ENCODE data around the gene PCDHGB5. TPM values are rescaled to one million over a fixed set of nuclear protein-coding genes. Genes with fewer than 3 reads are reported as not detected.

The PCDHGB5 gene
- total RNA-seq, 4 donors from 2014 or later = 9.9 to 22.4 (median 16.2) TPM

- H3K36me3 ChIP-seq = peaks cover 0 to 16% (median 0%) of the 10 kb centered on the region in 3 donors
- 82 to 97% methylated on average over 2 of the region's 2 CpGs for WGBS, 2 donors
- H3K27me3 ChIP-seq = no peaks in the 10 kb centered on the region
- no peak for DNase-seq (ENCODE audit: low spot score in 2 of 2)
- TF ChIP-seq, protein P1, sequence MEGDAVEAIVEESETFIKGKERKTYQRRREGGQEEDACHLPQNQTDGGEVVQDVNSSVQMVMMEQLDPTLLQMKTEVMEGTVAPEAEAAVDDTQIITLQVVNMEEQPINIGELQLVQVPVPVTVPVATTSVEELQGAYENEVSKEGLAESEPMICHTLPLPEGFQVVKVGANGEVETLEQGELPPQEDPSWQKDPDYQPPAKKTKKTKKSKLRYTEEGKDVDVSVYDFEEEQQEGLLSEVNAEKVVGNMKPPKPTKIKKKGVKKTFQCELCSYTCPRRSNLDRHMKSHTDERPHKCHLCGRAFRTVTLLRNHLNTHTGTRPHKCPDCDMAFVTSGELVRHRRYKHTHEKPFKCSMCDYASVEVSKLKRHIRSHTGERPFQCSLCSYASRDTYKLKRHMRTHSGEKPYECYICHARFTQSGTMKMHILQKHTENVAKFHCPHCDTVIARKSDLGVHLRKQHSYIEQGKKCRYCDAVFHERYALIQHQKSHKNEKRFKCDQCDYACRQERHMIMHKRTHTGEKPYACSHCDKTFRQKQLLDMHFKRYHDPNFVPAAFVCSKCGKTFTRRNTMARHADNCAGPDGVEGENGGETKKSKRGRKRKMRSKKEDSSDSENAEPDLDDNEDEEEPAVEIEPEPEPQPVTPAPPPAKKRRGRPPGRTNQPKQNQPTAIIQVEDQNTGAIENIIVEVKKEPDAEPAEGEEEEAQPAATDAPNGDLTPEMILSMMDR (IDR thresholded peaks at IDR 0.05) = no peak
- no peak for TF ChIP-seq EP300 (IDR thresholded peaks at IDR 0.05)
- no peak for TF ChIP-seq POLR2A (IDR thresholded peaks at IDR 0.05)
- H3K9me3 ChIP-seq = peaks cover 0 to 98% (median 46%) of the 10 kb centered on the region in 4 donors
- H3K27ac ChIP-seq = no peak overlapping the region
- no peak overlapping the region for H3K4me3 ChIP-seq
- H3K4me1 ChIP-seq = no peaks in the 10 kb centered on the region
These were observed 36.3 kb downstream of the PCDHGB5 start for GRCh38 chr5:141434006-141434405.

- Histone ChIP-seq H3K27me3 (no peaks in the 10 kb centered on the region), H3K27ac (no peak overlapping the region), H3K9me3 (peaks cover 0 to 98% (median 39%) of the 10 kb centered on the region in 4 donors), H3K4me3 (no peak overlapping the region), H3K4me1 (no peaks in the 10 kb centered on the region), H3K36me3 (peaks cover 0 to 32% (median 0%) of the 10 kb centered on the region in 3 donors)
- 93 to 95% methylated on average over 2 of the region's 2 CpGs for WGBS, 2 donors
- no peak for DNase-seq (ENCODE audit: low spot score in 2 of 2)
- TF ChIP-seq, protein P1 (IDR thresholded peaks at IDR 0.05) = no peak
- TF ChIP-seq POLR2A (IDR thresholded peaks at IDR 0.05) = no peak
- no peak for TF ChIP-seq EP300 (IDR thresholded peaks at IDR 0.05)
These were observed 39.5 kb downstream of the PCDHGB5 start for GRCh38 chr5:141437221-141437620.

DNA sequence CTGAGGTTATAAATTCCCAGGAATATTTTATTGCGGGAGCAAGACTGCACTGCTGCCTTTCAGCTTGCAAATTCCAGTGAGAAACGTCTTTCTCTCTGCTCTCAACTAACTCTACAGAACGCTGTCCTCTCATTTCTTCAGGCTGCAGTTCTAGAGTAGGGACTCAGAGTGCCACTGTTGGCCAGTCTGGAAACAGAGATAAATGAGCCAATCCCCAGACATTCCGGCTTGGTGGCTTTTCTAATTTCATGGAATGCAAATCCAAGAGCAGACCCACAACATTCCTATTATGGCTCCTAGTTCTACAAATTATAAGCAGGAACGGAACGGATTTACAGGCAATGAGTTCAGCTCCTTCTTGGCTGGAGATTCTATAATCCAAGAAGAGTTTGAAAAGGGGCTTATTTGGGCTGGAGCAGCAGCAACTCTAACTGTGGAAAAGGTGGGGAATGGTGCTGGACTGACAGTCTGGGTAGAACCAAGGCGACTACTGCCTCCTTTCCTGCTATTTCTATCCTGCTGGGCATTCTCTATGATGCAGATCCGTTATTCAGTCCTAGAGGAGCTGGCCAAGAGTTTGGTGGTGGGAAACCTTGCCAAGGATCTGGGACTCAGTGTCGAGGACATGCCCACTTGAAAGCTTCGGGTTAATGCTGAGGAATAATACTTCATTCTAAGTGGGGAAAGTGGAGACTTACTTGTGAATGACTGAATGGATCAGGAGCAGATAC lies 41.8 kb downstream of the PCDHGB5 start:
- Histone ChIP-seq H3K4me1 (no peaks in the 10 kb centered on the region), H3K4me3 (no peak overlapping the region), H3K27me3 (no peaks in the 10 kb centered on the region), H3K36me3 (peaks cover 0 to 35% (median 0%) of the 10 kb centered on the region in 3 donors), H3K9me3 (peaks cover 0 to 95% (median 31%) of the 10 kb centered on the region in 4 donors), H3K27ac (no peak overlapping the region)
- no peak for DNase-seq (ENCODE audit: low spot score in 2 of 2)
- TF ChIP-seq, protein P1 (IDR thresholded peaks at IDR 0.05) = no peak
- TF ChIP-seq POLR2A (IDR thresholded peaks at IDR 0.05) (no peak), EP300 (IDR thresholded peaks at IDR 0.05) (no peak)
- 71 to 76% methylated on average over 10 of the region's 10 CpGs for WGBS, 2 donors

GRCh38 chr5:141440341-141440740 lies 42.6 kb downstream of the PCDHGB5 start:
- peaks cover 0 to 95% (median 31%) of the 10 kb centered on the region in 4 donors for H3K9me3 ChIP-seq
- no peak overlapping the region for H3K27ac ChIP-seq
- H3K4me3 ChIP-seq = no peak overlapping the region
- TF ChIP-seq POLR2A (IDR thresholded peaks at IDR 0.05) = no peak
- TF ChIP-seq, protein P1 (IDR thresholded peaks at IDR 0.05) = no peak
- TF ChIP-seq EP300 (IDR thresholded peaks at IDR 0.05) = no peak
- H3K36me3 ChIP-seq = peaks cover 0 to 37% (median 0%) of the 10 kb centered on the region in 3 donors
- no peak for DNase-seq (ENCODE audit: low spot score in 2 of 2)
- no peaks in the 10 kb centered on the region for H3K4me1 ChIP-seq
- WGBS, 2 donors = 96% methylated on average over 9 of the region's 9 CpGs
- H3K27me3 ChIP-seq = no peaks in the 10 kb centered on the region

GRCh38 chr5:141441571-141442170 lies 43.9 kb downstream of the PCDHGB5 start:
- 60 to 62% methylated on average over 33 to 34 of the region's 50 CpGs for WGBS, 2 donors
- no peak overlapping the region for H3K4me3 ChIP-seq

More at GRCh38 chr5:141441571-141442170, 43.9 kb downstream of the PCDHGB5 start:
- Histone ChIP-seq H3K9me3 (peaks cover 0 to 94% (median 28%) of the 10 kb centered on the region in 4 donors), H3K4me1 (no peaks in the 10 kb centered on the region), H3K27me3 (no peaks in the 10 kb centered on the region), H3K27ac (no peak overlapping the region), H3K36me3 (peaks cover 0 to 46% (median 0%) of the 10 kb centered on the region in 3 donors)
- TF ChIP-seq EP300 (IDR thresholded peaks at IDR 0.05) = no peak
- TF ChIP-seq, protein P1 (IDR thresholded peaks at IDR 0.05) = no peak
- TF ChIP-seq POLR2A (IDR thresholded peaks at IDR 0.05) = no peak
- DNase-seq (ENCODE audit: low spot score in 2 of 2) = no peak

All from tibial nerve (tissue), 4 donors.